IMR-90 (cell line): ENCODE results near the gene GAL3ST1. TPM values are rescaled to one million over a fixed set of nuclear protein-coding genes. Genes with fewer than 3 reads are reported as not detected.

Experiments
- ATAC-seq: fragments of 200-7000 bp; cut with Tn5 transposase; 2 replicates; pipeline ENCODE4 v1.9.1; 2020; ENCODE audit warnings: low read depth, mild to moderate bottlenecking, moderate library complexity
- BruUV-seq: library from RNA; stranded (reverse); fragments of 400-500 nt; replicated peaks from 2 replicates; lab custom pipeline; 2021; lab: Mats Ljungman, UMichigan
- CTCF ChIA-PET: fragments of 300-600 bp; formaldehyde crosslinking; extraction: SDS; loops from one replicate; lab custom pipeline; 2021; ENCODE audit warnings: antibody characterized with exemption; lab: Yijun Ruan, JAX
- POLR2A ChIA-PET: fragments of 300-600 bp; sonication (Branson Sonifier 250); formaldehyde crosslinking; loops from one replicate; lab custom pipeline; 2022; ENCODE audit warnings: antibody characterized with exemption; ENCODE audit not compliant: unreplicated experiment; lab: Charles Lee
- DNase-seq: peaks from one replicate; pipeline ENCODE4 v3.0.0; 2013
- H2AFZ ChIP-seq: replicated peaks from 2 replicates; pipeline ENCODE3; 2013; ENCODE audit warnings: low read length, mild to moderate bottlenecking; ENCODE audit not compliant: poor library complexity
- H2AK5ac ChIP-seq: 2 replicates; pipeline ENCODE4 v1.6.1; 2013; ENCODE audit warnings: low read depth, low read length, inconsistent platforms
- H2AK9ac ChIP-seq: replicated peaks from 2 replicates; pipeline ENCODE3; 2013; ENCODE audit warnings: mild to moderate bottlenecking, low read depth, low read length, moderate library complexity; ENCODE audit not compliant: poor library complexity
- H2BK120ac ChIP-seq: 2 replicates; pipeline ENCODE4 v1.6.1; 2013; ENCODE audit warnings: low read depth, low read length, inconsistent platforms
- H2BK15ac ChIP-seq: 3 replicates; pipeline ENCODE4 v1.6.1; 2013; ENCODE audit warnings: low read depth, low read length, inconsistent platforms
- H2BK20ac ChIP-seq: 2 replicates; pipeline ENCODE4 v1.6.1; 2013; ENCODE audit warnings: low read depth, mild to moderate bottlenecking, inconsistent platforms, low read length, moderate library complexity
- H2BK5ac ChIP-seq: 2 replicates; pipeline ENCODE4 v1.6.1; 2013; ENCODE audit warnings: mild to moderate bottlenecking, low read depth, low read length, inconsistent platforms; ENCODE audit not compliant: poor library complexity, severe bottlenecking
- H3K14ac ChIP-seq: replicated peaks from 2 replicates; pipeline ENCODE4 v1.6.1; 2013; ENCODE audit warnings: low read depth, low read length, inconsistent platforms
- H3K18ac ChIP-seq: 2 replicates; pipeline ENCODE4 v1.6.1; 2013; ENCODE audit warnings: low read depth, low read length, control low read depth
- H3K23ac ChIP-seq: 2 replicates; pipeline ENCODE4 v1.6.1; 2013; ENCODE audit warnings: low read depth, low read length, inconsistent platforms
- H3K27ac ChIP-seq: 2 replicates; pipeline ENCODE4 v1.5.1; 2013; ENCODE audit warnings: mild to moderate bottlenecking, control low read depth, low read length; ENCODE audit not compliant: insufficient read depth
- H3K27me3 ChIP-seq: 2 replicates; pipeline ENCODE4 v1.6.1; 2013; ENCODE audit warnings: low read length; ENCODE audit not compliant: control insufficient read depth, insufficient read depth
- H3K36me3 ChIP-seq: 2 replicates; pipeline ENCODE4 v1.6.1; 2013; ENCODE audit warnings: low read length, mixed read lengths; ENCODE audit not compliant: control insufficient read depth, insufficient read depth
- H3K4ac ChIP-seq: 2 replicates; pipeline ENCODE4 v1.6.1; 2013; ENCODE audit warnings: low read depth, low read length, inconsistent platforms
- H3K4me1 ChIP-seq: 2 replicates; pipeline ENCODE4 v1.6.1; 2013; ENCODE audit warnings: low read length, mixed read lengths; ENCODE audit not compliant: control insufficient read depth, insufficient read depth
- H3K4me2 ChIP-seq: 2 replicates; pipeline ENCODE4 v1.6.1; 2013; ENCODE audit warnings: low read depth, mild to moderate bottlenecking, control low read depth, low read length, moderate library complexity
- H3K4me3 ChIP-seq: 2 replicates; pipeline ENCODE4 v1.5.1; 2013; ENCODE audit warnings: low read depth, mild to moderate bottlenecking, control low read depth, low read length, moderate library complexity; ENCODE audit not compliant: insufficient read depth
- H3K56ac ChIP-seq: 2 replicates; pipeline ENCODE4 v1.6.1; 2013; ENCODE audit warnings: low read length, inconsistent platforms; ENCODE audit not compliant: insufficient read depth; ENCODE audit errors: extremely low read depth
- H3K79me1 ChIP-seq, 2 experiments: 2 replicates each; pipeline ENCODE4 v1.6.1; 2013; ENCODE audit warnings: low read length in 2 of 2, inconsistent platforms in 1 of 2, low read depth in 1 of 2
- H3K9ac ChIP-seq: 2 replicates; pipeline ENCODE4 v1.6.1; 2013; ENCODE audit warnings: low read depth, low read length, control low read depth
- H3K9me1 ChIP-seq: 2 replicates; pipeline ENCODE4 v1.6.1; 2013; ENCODE audit warnings: low read length, inconsistent platforms; ENCODE audit not compliant: insufficient read depth
- H3K9me3 ChIP-seq: 2 replicates; pipeline ENCODE4 v1.6.1; 2013; ENCODE audit warnings: low read length; ENCODE audit not compliant: control insufficient read depth, insufficient read depth
- H4K20me1 ChIP-seq: 2 replicates; pipeline ENCODE4 v1.6.1; 2013; ENCODE audit warnings: low read length, inconsistent platforms; ENCODE audit not compliant: insufficient read depth
- H4K5ac ChIP-seq: 2 replicates; pipeline ENCODE4 v1.6.1; 2013; ENCODE audit warnings: mild to moderate bottlenecking, low read depth, low read length, control low read depth
- H4K8ac ChIP-seq, 2 experiments: 2 replicates each; pipeline ENCODE4 v1.6.1; 2013; ENCODE audit warnings: low read depth in 2 of 2, low read length in 2 of 2, control low read depth in 1 of 2, inconsistent platforms in 1 of 2
- H4K91ac ChIP-seq: 2 replicates; pipeline ENCODE4 v1.6.1; 2013; ENCODE audit warnings: low read depth, low read length, inconsistent platforms; ENCODE audit not compliant: insufficient read depth
- RFX5 ChIP-seq: IDR thresholded peaks from 2 replicates; pipeline ENCODE4 v1.8.0; 2012; ENCODE audit warnings: low read depth, mild to moderate bottlenecking, low read length, moderate library complexity
- WGBS, 2 experiments: methylation state at CpG; one replicate each; pipeline versions ENCODE4 v1.1.5 to v1.1.7; 2013; ENCODE audit warnings: missing lambda C conversion rate in 2 of 2; ENCODE audit not compliant: insufficient read length in 1 of 2; ENCODE audit errors: extremely low coverage in 2 of 2; 5-methylcytosine and 5-hydroxymethylcytosine counted together
- dilution Hi-C: fragments of 300-500 bp; cut with HindIII; formaldehyde crosslinking; loops from one replicate; pipeline ENCODE4 v1.14.3; 2018; ENCODE audit warnings: low sequenced_read_pairs; ENCODE audit not compliant: unreplicated experiment
- in situ Hi-C: fragments of 300-500 bp; cut with MboI; formaldehyde crosslinking; loops from 3 replicates; pipeline ENCODE4 v1.14.3; 2019; ENCODE audit warnings: low sequenced_read_pairs, inconsistent platforms, mixed read lengths
- intact Hi-C: fragments of 100-400 bp; cut with micrococcal nuclease; formaldehyde crosslinking; loops from 2 replicates; pipeline ENCODE4 v1.10.0; 2022
- polyA plus RNA-seq, 3 experiments: library from polyadenylated mRNA; depleted of rRNA; stranded (reverse); fragments of >200 nt; gene quantifications; 2 replicates each; pipeline ENCODE4 v1.2.3, GENCODE V29; 2012; ENCODE audit warnings: low replicate concordance in 1 of 3
- total RNA-seq: library from RNA; depleted of rRNA; stranded (reverse); fragments of >200 nt; gene quantifications from 2 replicates; pipeline ENCODE4 v1.2.3, GENCODE V29; 2012; rRNA removed
- TF ChIP-seq, protein P1 (sequence below): conservative IDR thresholded peaks from 2 replicates; pipeline ENCODE4 v1.5.1; 2012; ENCODE audit warnings: mild to moderate bottlenecking, low read depth, low read length, improper control_type of control experiment

GAL3ST1 gene
- total and polyA plus RNA-seq, 2 of the 4 experiments (the other 2 are of a cell fraction): not detected

DNA sequence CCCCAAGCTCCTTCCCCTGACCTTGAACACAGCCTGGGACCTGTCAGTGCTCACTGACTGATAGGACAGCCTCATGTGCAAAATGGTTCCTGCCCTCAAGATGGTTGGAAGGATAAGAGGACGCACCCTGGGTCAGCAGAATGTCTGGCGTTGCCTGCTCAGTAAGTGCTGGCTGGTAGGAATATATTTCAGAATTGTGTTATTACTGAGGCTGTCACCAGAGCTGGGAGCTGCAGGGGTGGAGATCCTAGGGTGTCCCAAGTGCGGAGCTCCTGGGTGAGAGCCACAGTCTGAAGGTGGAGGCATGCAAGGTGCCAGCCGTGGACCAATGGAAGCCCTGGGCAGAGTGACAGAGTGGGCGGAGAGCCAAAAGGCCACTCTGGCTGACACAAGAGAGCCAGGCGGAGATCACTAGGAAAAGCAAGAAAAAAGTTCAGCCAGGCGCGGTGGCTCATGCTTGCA, 67.9 kb downstream of the GAL3ST1 start:
- intact Hi-C loops: no loop called here
- no peak overlapping the region for H2BK15ac ChIP-seq
- no peak for DNase-seq
- no peak overlapping the region for H3K14ac ChIP-seq
- no peak for TF ChIP-seq RFX5
- TF ChIP-seq, protein P1, sequence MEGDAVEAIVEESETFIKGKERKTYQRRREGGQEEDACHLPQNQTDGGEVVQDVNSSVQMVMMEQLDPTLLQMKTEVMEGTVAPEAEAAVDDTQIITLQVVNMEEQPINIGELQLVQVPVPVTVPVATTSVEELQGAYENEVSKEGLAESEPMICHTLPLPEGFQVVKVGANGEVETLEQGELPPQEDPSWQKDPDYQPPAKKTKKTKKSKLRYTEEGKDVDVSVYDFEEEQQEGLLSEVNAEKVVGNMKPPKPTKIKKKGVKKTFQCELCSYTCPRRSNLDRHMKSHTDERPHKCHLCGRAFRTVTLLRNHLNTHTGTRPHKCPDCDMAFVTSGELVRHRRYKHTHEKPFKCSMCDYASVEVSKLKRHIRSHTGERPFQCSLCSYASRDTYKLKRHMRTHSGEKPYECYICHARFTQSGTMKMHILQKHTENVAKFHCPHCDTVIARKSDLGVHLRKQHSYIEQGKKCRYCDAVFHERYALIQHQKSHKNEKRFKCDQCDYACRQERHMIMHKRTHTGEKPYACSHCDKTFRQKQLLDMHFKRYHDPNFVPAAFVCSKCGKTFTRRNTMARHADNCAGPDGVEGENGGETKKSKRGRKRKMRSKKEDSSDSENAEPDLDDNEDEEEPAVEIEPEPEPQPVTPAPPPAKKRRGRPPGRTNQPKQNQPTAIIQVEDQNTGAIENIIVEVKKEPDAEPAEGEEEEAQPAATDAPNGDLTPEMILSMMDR: no peak
- no peaks in the 10 kb centered on the region for H4K20me1 ChIP-seq
- no peak overlapping the region for H3K23ac ChIP-seq
- no peaks in the 10 kb centered on the region for H3K79me1 ChIP-seq
- no peak overlapping the region for H2BK20ac ChIP-seq
- no peaks in the 10 kb centered on the region for H3K36me3 ChIP-seq
- H4K5ac ChIP-seq: no peak overlapping the region
- H3K9me3 ChIP-seq: no peaks in the 10 kb centered on the region
- in situ Hi-C loops: no loop called here
- H3K4ac ChIP-seq: no peak overlapping the region
- H3K56ac ChIP-seq: no peak overlapping the region
- H3K18ac ChIP-seq: no peak overlapping the region
- WGBS, 2 experiments: 60% methylated on average over 6 of the region's 8 CpGs; no CpG with 5 or more reads in 1 of the 2 experiments
- CTCF ChIA-PET: no interaction called here
- POLR2A ChIA-PET: no interaction called here
- dilution Hi-C loops: no loop called here
- no peaks in the 10 kb centered on the region for H3K9me1 ChIP-seq
- no TSS peak for BruUV-seq
- H2BK120ac ChIP-seq: no peak overlapping the region
- H3K4me2 ChIP-seq: no peak overlapping the region
- H3K4me1 ChIP-seq: no peaks in the 10 kb centered on the region
- peaks cover 37% of the 10 kb centered on the region for H3K27me3 ChIP-seq
- H4K8ac ChIP-seq: no peak overlapping the region
- H2AK9ac ChIP-seq: no peak overlapping the region
- no peak overlapping the region for H2AFZ ChIP-seq
- no peak overlapping the region for H2BK5ac ChIP-seq
- H2AK5ac ChIP-seq: no peak overlapping the region
- no peak overlapping the region for H3K27ac ChIP-seq
- ATAC-seq: no peak
- H4K91ac ChIP-seq: no peak overlapping the region
- H3K9ac ChIP-seq: no peak overlapping the region
- no peak overlapping the region for H3K4me3 ChIP-seq

Other genes with a start within 250 kb of the GAL3ST1 start
- gene TBC1D10A, start 247.7 kb downstream of the GAL3ST1 start, total RNA-seq: 16.3 and 18.9 TPM in 2 replicates
- gene TBC1D10A, start 247.7 kb downstream of the GAL3ST1 start, polyA plus RNA-seq (2012; rRNA removed): 33.1 and 34.4 TPM in 2 replicates
- gene SF3A1, start 217.8 kb downstream of the GAL3ST1 start, total RNA-seq: 36.9 and 49.7 TPM in 2 replicates
- 67.2 and 68.9 TPM in 2 replicates for gene SF3A1, start 217.8 kb downstream of the GAL3ST1 start, polyA plus RNA-seq (2012; rRNA removed)
- gene CCDC157, start 217.7 kb downstream of the GAL3ST1 start, total RNA-seq: 0.83 and 0.90 TPM in 2 replicates
- 2.2 and 2.6 TPM in 2 replicates for gene CCDC157, start 217.7 kb downstream of the GAL3ST1 start, polyA plus RNA-seq (2012; rRNA removed)
- 13.6 and 15.8 TPM in 2 replicates for gene RNF215, start 187.3 kb downstream of the GAL3ST1 start, total RNA-seq
- gene RNF215, start 187.3 kb downstream of the GAL3ST1 start, polyA plus RNA-seq (2012; rRNA removed): 21.4 and 21.9 TPM in 2 replicates
- gene SEC14L2, start 177.6 kb downstream of the GAL3ST1 start, total RNA-seq: 37.8 and 54.8 TPM in 2 replicates
- gene SEC14L2, start 177.6 kb downstream of the GAL3ST1 start, polyA plus RNA-seq (2012; rRNA removed): 24.0 and 38.7 TPM in 2 replicates
- 5.6 and 7.3 TPM in 2 replicates for gene MTFP1, start 148.9 kb downstream of the GAL3ST1 start, total RNA-seq
- gene MTFP1, start 148.9 kb downstream of the GAL3ST1 start, polyA plus RNA-seq (2012; rRNA removed): 7.7 and 8.1 TPM in 2 replicates
- gene SEC14L3, start 102.6 kb downstream of the GAL3ST1 start, total RNA-seq: not detected in 2 replicates
- not detected in 2 replicates for gene SEC14L3, start 102.6 kb downstream of the GAL3ST1 start, polyA plus RNA-seq (2012; rRNA removed)
- not detected in 2 replicates for gene SEC14L4, start 69.0 kb downstream of the GAL3ST1 start, total RNA-seq
- not detected in 2 replicates for gene SEC14L4, start 69.0 kb downstream of the GAL3ST1 start, polyA plus RNA-seq (2012; rRNA removed)
- gene SEC14L6, start 27.9 kb downstream of the GAL3ST1 start, total RNA-seq: not detected in 2 replicates
- gene SEC14L6, start 27.9 kb downstream of the GAL3ST1 start, polyA plus RNA-seq (2012; rRNA removed): 0.09 TPM in 1 of 2 replicates, not detected in the other
- 118 and 142 TPM in 2 replicates for gene PES1, start 17.2 kb upstream of the GAL3ST1 start, total RNA-seq
- 113 and 120 TPM in 2 replicates for gene PES1, start 17.2 kb upstream of the GAL3ST1 start, polyA plus RNA-seq (2012; rRNA removed)
- 0.56 and 1.3 TPM in 2 replicates for gene TCN2, start 32.5 kb upstream of the GAL3ST1 start, total RNA-seq
- 3.6 and 4.0 TPM in 2 replicates for gene TCN2, start 32.5 kb upstream of the GAL3ST1 start, polyA plus RNA-seq (2012; rRNA removed)
- 6.8 and 6.9 TPM in 2 replicates for gene SLC35E4, start 61.1 kb upstream of the GAL3ST1 start, total RNA-seq
- gene SLC35E4, start 61.1 kb upstream of the GAL3ST1 start, polyA plus RNA-seq (2012; rRNA removed): 5.7 and 7.8 TPM in 2 replicates
- 12.2 and 14.9 TPM in 2 replicates for gene DUSP18, start 93.2 kb upstream of the GAL3ST1 start, total RNA-seq
- 14.3 and 14.9 TPM in 2 replicates for gene DUSP18, start 93.2 kb upstream of the GAL3ST1 start, polyA plus RNA-seq (2012; rRNA removed)
- gene OSBP2, start 120.2 kb upstream of the GAL3ST1 start, total RNA-seq: 1.7 and 2.2 TPM in 2 replicates
- 1.8 and 2.2 TPM in 2 replicates for gene OSBP2, start 120.2 kb upstream of the GAL3ST1 start, polyA plus RNA-seq (2012; rRNA removed)